Neural cell (in vitro differentiated cells): Measurements from ENCODE around the gene RETREG1. TPM values are rescaled to one million over a fixed set of nuclear protein-coding genes. Genes with fewer than 3 reads are reported as not detected.

Experiments used
- H2AFZ ChIP-seq: fragments of 200-600, 300-800 bp; sonication (generic), shearing (Covaris generic); 2 replicates; pipeline ENCODE4 v1.6.0; 2014; ENCODE audit warnings: low read depth, mild to moderate bottlenecking, antibody characterized with exemption, low read length, moderate library complexity
- H3F3A ChIP-seq: fragments of 200-600 bp; shearing (Covaris generic); 2 replicates; pipeline ENCODE4 v1.6.1; 2016; ENCODE audit warnings: mild to moderate bottlenecking, moderate library complexity, mixed read lengths, antibody characterized with exemption, low read length; ENCODE audit not compliant: insufficient read depth, poor library complexity, severe bottlenecking
- H3K27ac ChIP-seq: fragments of 200-600, 300-800 bp; sonication (generic), shearing (Covaris generic); 2 replicates; pipeline ENCODE4 v1.5.1; 2014; ENCODE audit warnings: mild to moderate bottlenecking, low read length, moderate library complexity
- H3K27me3 ChIP-seq: fragments of 300-800, 200-600 bp; sonication (generic), shearing (Covaris generic); 2 replicates; pipeline ENCODE4 v1.6.0; 2014; ENCODE audit warnings: mild to moderate bottlenecking, low read depth, low read length, moderate library complexity; ENCODE audit not compliant: insufficient read depth
- H3K36me3 ChIP-seq: fragments of 300-800, 200-600 bp; sonication (generic), shearing (Covaris generic); 2 replicates; pipeline ENCODE4 v1.5.1; 2014; ENCODE audit warnings: mild to moderate bottlenecking, antibody characterized with exemption, low read length, moderate library complexity; ENCODE audit not compliant: insufficient read depth
- H3K4me2 ChIP-seq: fragments of 300-800, 200-600 bp; sonication (generic), shearing (Covaris generic); 2 replicates; pipeline ENCODE4 v1.6.0; 2014; ENCODE audit warnings: mild to moderate bottlenecking, low read length
- H3K4me3 ChIP-seq: fragments of 300-800, 200-600 bp; sonication (generic), shearing (Covaris generic); 2 replicates; pipeline ENCODE4 v1.5.1; 2014; ENCODE audit warnings: mild to moderate bottlenecking, low read length, moderate library complexity
- H3K79me2 ChIP-seq: fragments of 200-600 bp; shearing (Covaris generic); replicated peaks from 2 replicates; pipeline ENCODE4 v1.6.0; 2014; ENCODE audit warnings: mild to moderate bottlenecking, low read length, moderate library complexity; ENCODE audit not compliant: insufficient read depth
- H3K9ac ChIP-seq: fragments of 300-800, 200-600 bp; sonication (generic), shearing (Covaris generic); 2 replicates; pipeline ENCODE4 v1.6.1; 2016; ENCODE audit warnings: mild to moderate bottlenecking, low read length, mixed read lengths
- H3K9me2 ChIP-seq: fragments of 200-600 bp; shearing (Covaris generic); 2 replicates; pipeline ENCODE4 v1.6.1; 2016; ENCODE audit warnings: mild to moderate bottlenecking, low read length, mixed read lengths; ENCODE audit not compliant: insufficient read depth
- H3K9me3 ChIP-seq: fragments of 200-600, 300-800 bp; sonication (generic), shearing (Covaris generic); 2 replicates; pipeline ENCODE4 v1.6.1; 2016; ENCODE audit warnings: mild to moderate bottlenecking, mixed run types, low read length, moderate library complexity, mixed read lengths
- H4K20me1 ChIP-seq: fragments of 200-600 bp; shearing (Covaris generic); 2 replicates; pipeline ENCODE4 v1.6.1; 2016; ENCODE audit warnings: mild to moderate bottlenecking, mixed run types; ENCODE audit not compliant: insufficient read depth
- EP300 ChIP-seq: fragments of 450-650 bp; conservative IDR thresholded peaks from 2 replicates; pipeline ENCODE4 v1.6.1; 2014; ENCODE audit warnings: antibody characterized with exemption, mild to moderate bottlenecking, moderate library complexity; ENCODE audit not compliant: poor library complexity, severe bottlenecking
- EZH2 ChIP-seq: fragments of 200-600, 300-800 bp; shearing (Covaris generic), sonication (generic); IDR thresholded peaks from 2 replicates; pipeline ENCODE4 v1.6.1; 2014; ENCODE audit warnings: antibody characterized with exemption, low read length, borderline replicate concordance, mild to moderate bottlenecking; ENCODE audit not compliant: insufficient read depth, poor library complexity, severe bottlenecking
- MXI1 ChIP-seq: fragments of 450-650 bp; conservative IDR thresholded peaks from 2 replicates; pipeline ENCODE4 v1.6.1; 2014; ENCODE audit warnings: antibody characterized with exemption, mild to moderate bottlenecking; ENCODE audit not compliant: poor library complexity, severe bottlenecking
- POLR2AphosphoS5 ChIP-seq: IDR thresholded peaks from 2 replicates; pipeline ENCODE4 v1.6.1; 2012
- RAD21 ChIP-seq: fragments of 450-650 bp; conservative IDR thresholded peaks from 2 replicates; pipeline ENCODE4 v1.6.1; 2014; ENCODE audit warnings: antibody characterized with exemption, mild to moderate bottlenecking, moderate library complexity
- SMC3 ChIP-seq: fragments of 450-650 bp; conservative IDR thresholded peaks from 2 replicates; pipeline ENCODE4 v1.6.1; 2014; ENCODE audit warnings: antibody characterized with exemption, mild to moderate bottlenecking, moderate library complexity; ENCODE audit not compliant: poor library complexity
- TAF1 ChIP-seq: IDR thresholded peaks from 2 replicates; pipeline ENCODE4 v1.6.1; 2012; ENCODE audit warnings: low read depth
- polyA plus RNA-seq: library from polyadenylated mRNA; depleted of rRNA; stranded (reverse); fragments of >200 nt; gene quantifications from 2 replicates; pipeline ENCODE4 v1.2.3, GENCODE V29; 2014
- TF ChIP-seq, protein P1 (sequence below): fragments of 450-650 bp; IDR thresholded peaks from 2 replicates; pipeline ENCODE4 v1.5.1; 2014; ENCODE audit warnings: antibody characterized with exemption, mild to moderate bottlenecking, moderate library complexity; ENCODE audit not compliant: poor library complexity, severe bottlenecking
- TF ChIP-seq, protein P2 (sequence below): IDR thresholded peaks from 2 replicates; pipeline ENCODE4 v1.6.1; 2012; ENCODE audit warnings: borderline replicate concordance

Gene RETREG1
- polyA plus RNA-seq, 1 donor from 2014 or later, result 25.4 TPM

GRCh38 chr5:16582081-16582480, 34.7 kb downstream of the RETREG1 start:
- no peaks in the 10 kb centered on the region for H3K36me3 ChIP-seq
- H3K79me2 ChIP-seq, result no peaks in the 10 kb centered on the region
- H4K20me1 ChIP-seq, result no peaks in the 10 kb centered on the region
- TF ChIP-seq MXI1, result no peak
- TF ChIP-seq EP300, result no peak
- TF ChIP-seq RAD21, result no peak
- TF ChIP-seq SMC3, result no peak
- no peak for TF ChIP-seq EZH2
- no peak for TF ChIP-seq TAF1
- TF ChIP-seq, protein P1, sequence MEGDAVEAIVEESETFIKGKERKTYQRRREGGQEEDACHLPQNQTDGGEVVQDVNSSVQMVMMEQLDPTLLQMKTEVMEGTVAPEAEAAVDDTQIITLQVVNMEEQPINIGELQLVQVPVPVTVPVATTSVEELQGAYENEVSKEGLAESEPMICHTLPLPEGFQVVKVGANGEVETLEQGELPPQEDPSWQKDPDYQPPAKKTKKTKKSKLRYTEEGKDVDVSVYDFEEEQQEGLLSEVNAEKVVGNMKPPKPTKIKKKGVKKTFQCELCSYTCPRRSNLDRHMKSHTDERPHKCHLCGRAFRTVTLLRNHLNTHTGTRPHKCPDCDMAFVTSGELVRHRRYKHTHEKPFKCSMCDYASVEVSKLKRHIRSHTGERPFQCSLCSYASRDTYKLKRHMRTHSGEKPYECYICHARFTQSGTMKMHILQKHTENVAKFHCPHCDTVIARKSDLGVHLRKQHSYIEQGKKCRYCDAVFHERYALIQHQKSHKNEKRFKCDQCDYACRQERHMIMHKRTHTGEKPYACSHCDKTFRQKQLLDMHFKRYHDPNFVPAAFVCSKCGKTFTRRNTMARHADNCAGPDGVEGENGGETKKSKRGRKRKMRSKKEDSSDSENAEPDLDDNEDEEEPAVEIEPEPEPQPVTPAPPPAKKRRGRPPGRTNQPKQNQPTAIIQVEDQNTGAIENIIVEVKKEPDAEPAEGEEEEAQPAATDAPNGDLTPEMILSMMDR, result no peak
- TF ChIP-seq, protein P2, sequence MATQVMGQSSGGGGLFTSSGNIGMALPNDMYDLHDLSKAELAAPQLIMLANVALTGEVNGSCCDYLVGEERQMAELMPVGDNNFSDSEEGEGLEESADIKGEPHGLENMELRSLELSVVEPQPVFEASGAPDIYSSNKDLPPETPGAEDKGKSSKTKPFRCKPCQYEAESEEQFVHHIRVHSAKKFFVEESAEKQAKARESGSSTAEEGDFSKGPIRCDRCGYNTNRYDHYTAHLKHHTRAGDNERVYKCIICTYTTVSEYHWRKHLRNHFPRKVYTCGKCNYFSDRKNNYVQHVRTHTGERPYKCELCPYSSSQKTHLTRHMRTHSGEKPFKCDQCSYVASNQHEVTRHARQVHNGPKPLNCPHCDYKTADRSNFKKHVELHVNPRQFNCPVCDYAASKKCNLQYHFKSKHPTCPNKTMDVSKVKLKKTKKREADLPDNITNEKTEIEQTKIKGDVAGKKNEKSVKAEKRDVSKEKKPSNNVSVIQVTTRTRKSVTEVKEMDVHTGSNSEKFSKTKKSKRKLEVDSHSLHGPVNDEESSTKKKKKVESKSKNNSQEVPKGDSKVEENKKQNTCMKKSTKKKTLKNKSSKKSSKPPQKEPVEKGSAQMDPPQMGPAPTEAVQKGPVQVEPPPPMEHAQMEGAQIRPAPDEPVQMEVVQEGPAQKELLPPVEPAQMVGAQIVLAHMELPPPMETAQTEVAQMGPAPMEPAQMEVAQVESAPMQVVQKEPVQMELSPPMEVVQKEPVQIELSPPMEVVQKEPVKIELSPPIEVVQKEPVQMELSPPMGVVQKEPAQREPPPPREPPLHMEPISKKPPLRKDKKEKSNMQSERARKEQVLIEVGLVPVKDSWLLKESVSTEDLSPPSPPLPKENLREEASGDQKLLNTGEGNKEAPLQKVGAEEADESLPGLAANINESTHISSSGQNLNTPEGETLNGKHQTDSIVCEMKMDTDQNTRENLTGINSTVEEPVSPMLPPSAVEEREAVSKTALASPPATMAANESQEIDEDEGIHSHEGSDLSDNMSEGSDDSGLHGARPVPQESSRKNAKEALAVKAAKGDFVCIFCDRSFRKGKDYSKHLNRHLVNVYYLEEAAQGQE, result no peak
- H3K9me3 ChIP-seq, result no peaks in the 10 kb centered on the region
- H3K9me2 ChIP-seq, result no peaks in the 10 kb centered on the region
- no peak overlapping the region for H3K27ac ChIP-seq
- H3F3A ChIP-seq, result no peaks in the 10 kb centered on the region
- H3K9ac ChIP-seq, result no peak overlapping the region
- no peaks in the 10 kb centered on the region for H3K27me3 ChIP-seq
- H3K4me2 ChIP-seq, result no peak overlapping the region
- H3K4me3 ChIP-seq, result no peak overlapping the region
- H2AFZ ChIP-seq, result no peak overlapping the region

- Histone ChIP-seq H3K9ac (no peak overlapping the region), H3K79me2 (no peaks in the 10 kb centered on the region), H2AFZ (no peak overlapping the region), H3K9me3 (no peaks in the 10 kb centered on the region), H3K4me3 (no peak overlapping the region), H3K27me3 (no peaks in the 10 kb centered on the region), H3K4me2 (no peak overlapping the region), H4K20me1 (no peaks in the 10 kb centered on the region), H3F3A (no peaks in the 10 kb centered on the region), H3K9me2 (no peaks in the 10 kb centered on the region), H3K27ac (no peak overlapping the region), H3K36me3 (no peaks in the 10 kb centered on the region)
- TF ChIP-seq MXI1 (no peak), EZH2 (no peak), SMC3 (no peak), EP300 (no peak), RAD21 (no peak), TAF1 (no peak), POLR2AphosphoS5 (no peak)
- TF ChIP-seq, protein P1, result no peak
- TF ChIP-seq, protein P2, result no peak
Observed at GRCh38 chr5:16580382-16580781, 36.4 kb downstream of the RETREG1 start.
